GM12801 (cell line): ENCODE measurements around the gene WDR55.

Experiments used
- TF ChIP-seq, protein P1 (sequence below): IDR thresholded peaks from one replicate; pipeline ENCODE4 v1.5.1; 2011; ENCODE audit warnings: control low read depth; ENCODE audit not compliant: insufficient read length; ENCODE audit errors: extremely low read depth

The WDR55 gene, protein sequence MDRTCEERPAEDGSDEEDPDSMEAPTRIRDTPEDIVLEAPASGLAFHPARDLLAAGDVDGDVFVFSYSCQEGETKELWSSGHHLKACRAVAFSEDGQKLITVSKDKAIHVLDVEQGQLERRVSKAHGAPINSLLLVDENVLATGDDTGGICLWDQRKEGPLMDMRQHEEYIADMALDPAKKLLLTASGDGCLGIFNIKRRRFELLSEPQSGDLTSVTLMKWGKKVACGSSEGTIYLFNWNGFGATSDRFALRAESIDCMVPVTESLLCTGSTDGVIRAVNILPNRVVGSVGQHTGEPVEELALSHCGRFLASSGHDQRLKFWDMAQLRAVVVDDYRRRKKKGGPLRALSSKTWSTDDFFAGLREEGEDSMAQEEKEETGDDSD

DNA sequence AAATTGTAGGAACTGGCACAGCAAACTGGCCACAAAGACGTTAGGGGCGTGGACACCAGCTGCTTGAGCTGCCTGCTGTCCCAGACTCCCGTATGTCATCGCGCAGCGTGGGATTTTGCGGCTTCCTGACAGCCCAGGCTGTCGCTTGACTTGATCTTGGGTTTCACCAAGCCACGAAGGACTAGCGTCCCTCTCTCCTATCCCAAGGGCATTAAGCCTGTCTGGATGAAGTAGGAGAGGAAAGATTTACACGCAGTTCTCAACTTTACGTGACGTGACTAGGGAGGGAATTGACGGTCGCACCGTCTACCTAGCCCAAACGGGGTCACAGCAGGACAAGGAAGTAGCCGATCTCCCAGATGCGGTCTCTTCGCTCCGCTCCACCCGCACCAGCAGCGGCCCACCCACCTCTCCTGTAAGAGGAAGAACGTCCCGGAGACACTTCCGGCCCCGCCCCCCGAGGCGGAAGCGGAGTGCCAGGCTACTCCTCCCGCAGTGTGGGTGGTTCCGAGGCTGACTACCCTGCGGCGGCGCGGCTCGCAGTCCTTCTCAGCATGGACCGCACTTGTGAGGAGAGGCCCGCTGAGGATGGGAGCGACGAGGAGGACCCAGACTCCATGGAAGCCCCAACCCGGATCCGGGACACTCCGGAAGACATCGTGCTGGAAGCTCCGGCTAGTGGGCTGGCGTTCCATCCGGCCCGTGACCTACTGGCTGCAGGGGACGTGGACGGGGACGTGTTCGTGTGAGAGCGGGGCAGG, at the start of gene WDR55:
Gene WDR55 (plus strand): TSS at position 546 of the 761 bp plus-strand sequence. CDS start 9 bp downstream, at position 555.
- TF ChIP-seq, protein P1, sequence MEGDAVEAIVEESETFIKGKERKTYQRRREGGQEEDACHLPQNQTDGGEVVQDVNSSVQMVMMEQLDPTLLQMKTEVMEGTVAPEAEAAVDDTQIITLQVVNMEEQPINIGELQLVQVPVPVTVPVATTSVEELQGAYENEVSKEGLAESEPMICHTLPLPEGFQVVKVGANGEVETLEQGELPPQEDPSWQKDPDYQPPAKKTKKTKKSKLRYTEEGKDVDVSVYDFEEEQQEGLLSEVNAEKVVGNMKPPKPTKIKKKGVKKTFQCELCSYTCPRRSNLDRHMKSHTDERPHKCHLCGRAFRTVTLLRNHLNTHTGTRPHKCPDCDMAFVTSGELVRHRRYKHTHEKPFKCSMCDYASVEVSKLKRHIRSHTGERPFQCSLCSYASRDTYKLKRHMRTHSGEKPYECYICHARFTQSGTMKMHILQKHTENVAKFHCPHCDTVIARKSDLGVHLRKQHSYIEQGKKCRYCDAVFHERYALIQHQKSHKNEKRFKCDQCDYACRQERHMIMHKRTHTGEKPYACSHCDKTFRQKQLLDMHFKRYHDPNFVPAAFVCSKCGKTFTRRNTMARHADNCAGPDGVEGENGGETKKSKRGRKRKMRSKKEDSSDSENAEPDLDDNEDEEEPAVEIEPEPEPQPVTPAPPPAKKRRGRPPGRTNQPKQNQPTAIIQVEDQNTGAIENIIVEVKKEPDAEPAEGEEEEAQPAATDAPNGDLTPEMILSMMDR: no peak

DNA sequence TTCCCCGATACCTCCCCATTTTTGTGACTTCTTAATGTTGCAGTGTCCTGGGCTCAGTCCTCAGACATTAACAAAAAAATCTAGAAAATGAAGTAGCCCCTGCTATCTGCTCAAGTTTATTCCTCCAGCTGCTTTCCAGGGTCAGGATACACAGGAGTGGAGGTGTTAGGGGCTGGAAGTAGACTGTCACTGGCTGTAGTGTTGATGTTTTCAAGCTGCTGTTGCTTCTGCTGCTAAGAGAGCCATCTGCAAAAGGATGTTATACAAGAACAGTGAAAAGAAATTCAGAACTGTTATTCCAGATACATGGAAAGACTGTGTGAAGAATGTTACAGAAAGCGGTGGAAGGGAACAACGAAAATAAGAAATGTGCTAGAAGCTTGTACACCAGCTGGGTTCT, 42.4 kb upstream of the WDR55 start:
- TF ChIP-seq, protein P1: no peak

DNA sequence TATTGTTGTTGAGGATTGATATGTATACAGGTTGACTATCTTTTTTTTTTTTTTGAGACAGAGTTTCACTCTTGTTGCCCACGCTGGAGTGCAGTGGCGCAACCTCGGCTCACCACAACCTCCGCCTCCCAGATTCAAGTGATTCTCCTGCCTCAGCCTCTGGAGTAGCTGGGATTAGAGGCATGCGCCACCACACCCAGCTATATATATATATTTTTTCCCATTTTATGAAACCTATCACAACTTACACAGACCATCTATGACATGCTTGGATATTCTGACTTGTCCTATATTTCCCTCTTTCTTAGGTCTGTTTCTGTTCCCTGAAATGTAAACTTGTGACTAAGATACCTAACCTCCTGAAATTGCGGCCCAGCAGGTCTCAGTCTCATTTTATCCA, 36.7 kb upstream of the WDR55 start:
- TF ChIP-seq, protein P1: no peak

DNA sequence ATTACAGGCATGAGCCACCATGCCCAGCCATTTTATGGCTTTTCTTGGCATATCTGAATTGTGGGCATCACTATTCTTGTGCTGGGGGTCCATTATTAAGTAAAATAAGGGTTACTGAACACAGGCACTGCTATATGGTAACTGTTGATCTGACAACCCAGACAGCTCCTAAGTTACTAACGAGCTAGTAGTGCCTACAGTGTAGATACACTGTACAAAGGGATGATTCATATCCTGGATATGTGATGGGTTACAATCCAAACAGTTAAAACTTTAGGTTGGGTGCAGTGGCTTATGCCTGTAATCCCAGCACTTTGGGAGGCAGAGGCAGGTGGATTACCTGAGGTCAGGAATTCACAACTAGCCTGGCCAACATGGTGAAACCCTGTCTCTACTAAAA, 36.0 kb upstream of the WDR55 start:
- TF ChIP-seq, protein P1: no peak

DNA sequence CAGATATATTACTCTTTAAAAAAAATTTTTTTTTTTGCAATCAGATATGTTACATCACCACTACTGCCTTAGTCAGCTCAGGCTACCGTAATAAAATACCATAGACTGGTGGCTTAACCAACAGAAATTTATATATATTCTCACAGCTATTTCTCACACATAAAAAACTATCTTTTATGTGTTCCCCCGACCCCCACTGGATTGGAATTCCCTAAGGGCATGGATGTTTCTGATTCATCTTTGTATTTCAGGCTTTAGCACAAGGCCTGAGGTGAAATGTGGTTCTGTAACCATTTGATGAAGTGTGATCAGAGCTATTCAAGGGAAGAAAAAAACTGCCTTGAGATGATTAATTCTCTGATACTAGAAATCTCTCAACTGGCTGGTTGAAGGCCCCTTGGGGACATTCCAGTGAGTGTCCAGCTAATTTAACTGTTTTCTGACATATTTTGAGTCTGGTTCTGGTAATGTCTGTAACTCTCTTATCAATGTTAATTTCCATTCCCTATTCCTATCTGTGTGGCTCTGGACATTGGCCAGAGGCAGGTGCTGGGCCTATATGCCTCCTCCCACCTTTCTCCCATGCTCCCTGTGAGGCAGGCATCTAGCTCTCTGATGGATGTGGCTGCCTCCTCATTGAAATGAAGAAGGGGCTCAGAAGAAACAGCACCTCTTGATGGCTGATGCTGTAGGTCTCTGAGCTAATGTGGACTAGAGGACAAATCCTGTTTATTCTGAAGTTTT, 34.2 kb upstream of the WDR55 start:
- TF ChIP-seq, protein P1: no peak

DNA sequence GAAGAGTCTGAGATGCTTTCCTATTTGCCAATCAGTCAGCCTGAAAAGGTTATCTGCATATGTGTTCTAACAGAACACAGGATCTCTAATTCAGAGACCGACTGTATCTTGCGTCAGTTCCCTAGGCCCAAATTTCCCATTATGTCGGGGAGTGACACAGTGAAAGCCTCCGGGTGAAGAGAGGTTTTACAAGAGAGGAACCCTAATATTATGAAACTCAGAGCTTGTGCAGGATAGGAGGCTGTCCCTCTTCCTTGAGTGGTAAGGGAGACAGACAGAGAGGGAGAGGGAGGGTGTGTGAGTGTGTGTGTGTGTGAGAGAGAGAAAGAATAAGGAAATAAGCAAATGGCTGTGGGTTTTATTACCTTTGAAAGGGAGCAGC, 33.7 kb upstream of the WDR55 start:
- TF ChIP-seq, protein P1: no peak

DNA sequence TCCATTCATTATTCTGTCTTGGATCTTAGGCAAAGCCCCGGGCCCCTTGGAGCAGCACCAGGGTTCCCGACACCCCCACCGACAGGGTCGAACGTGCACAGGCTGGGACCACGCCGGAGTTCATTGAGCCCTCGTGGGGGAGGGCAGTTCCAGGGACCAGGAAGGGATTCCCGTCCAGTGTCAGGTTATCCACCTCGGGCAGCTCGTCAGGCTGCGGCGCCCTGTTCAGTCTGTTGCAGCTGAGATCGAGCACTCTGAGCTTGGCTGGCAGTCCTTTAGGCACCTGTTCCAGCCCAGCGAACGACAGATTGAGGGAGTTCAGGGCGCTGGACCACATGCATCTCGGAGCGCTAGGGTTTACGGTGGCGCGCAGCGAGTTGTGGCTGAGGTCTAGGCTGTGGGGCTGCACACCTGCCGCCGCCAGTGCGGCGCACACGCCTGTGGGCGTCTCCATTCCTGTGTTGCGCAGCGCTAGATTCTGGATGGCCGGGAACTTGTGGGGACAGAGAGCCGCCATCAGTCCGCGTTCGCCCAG, 32.8 kb upstream of the WDR55 start:
- TF ChIP-seq, protein P1: no peak
